Panc1 (cell line): ENCODE data around the gene KIAA1217. TPM values are rescaled to one million over a fixed set of nuclear protein-coding genes. Genes with fewer than 3 reads are reported as not detected.

ENCODE experiments used
- ATAC-seq: fragments of 200-7000 bp; cut with Tn5 transposase; 2 replicates; pipeline ENCODE4 v1.9.1; 2020; ENCODE audit warnings: mild to moderate bottlenecking, moderate library complexity
- BruUV-seq: library from RNA; stranded (reverse); fragments of 400-500 nt; replicated peaks from 2 replicates; lab custom pipeline; 2021; lab: Mats Ljungman, UMichigan
- CTCF ChIA-PET: fragments of 300-600 bp; sonication (Branson Sonifier 250); formaldehyde crosslinking; loops from one replicate; lab custom pipeline; 2022; ENCODE audit warnings: antibody characterized with exemption; lab: Charles Lee
- POLR2A ChIA-PET: fragments of 300-600 bp; sonication (Branson Sonifier 250); formaldehyde crosslinking; loops from one replicate; lab custom pipeline; 2022; ENCODE audit warnings: antibody characterized with exemption; lab: Charles Lee
- DNase-seq: peaks from one replicate; pipeline ENCODE4 v3.0.0-alpha.2; 2010; ENCODE audit warnings: low read depth, low spot score
- H3K27ac ChIP-seq: 2 replicates; pipeline ENCODE4 v1.5.1; 2011; ENCODE audit warnings: mild to moderate bottlenecking, low read length, inconsistent platforms
- H3K27me3 ChIP-seq: fragments of 200-500 bp; sonication (Bioruptor generic); 2 replicates; pipeline ENCODE4 v1.6.0; 2014; ENCODE audit warnings: low read length, inconsistent platforms; ENCODE audit not compliant: control insufficient read depth, insufficient read depth
- H3K36me3 ChIP-seq: fragments of 200-500 bp; sonication (Bioruptor generic); 2 replicates; pipeline ENCODE4 v1.5.1; 2014; ENCODE audit warnings: inconsistent platforms, mild to moderate bottlenecking, low read length, moderate library complexity; ENCODE audit not compliant: control insufficient read depth, insufficient read depth
- H3K4me1 ChIP-seq: 2 replicates; pipeline ENCODE4 v1.5.1; 2011; ENCODE audit warnings: inconsistent platforms, mild to moderate bottlenecking, low read length, moderate library complexity; ENCODE audit not compliant: control insufficient read depth, insufficient read depth
- H3K4me3 ChIP-seq, 2 experiments: 2 replicates each; pipeline ENCODE4 v1.5.1; 2011 to 2012; ENCODE audit warnings: low read depth in 2 of 2, low read length in 2 of 2, mild to moderate bottlenecking in 2 of 2, inconsistent platforms in 1 of 2, moderate library complexity in 1 of 2
- H3K9me3 ChIP-seq: fragments of 200-500 bp; sonication (Bioruptor generic); 2 replicates; pipeline ENCODE4 v1.5.1; 2014; ENCODE audit warnings: low read depth, mild to moderate bottlenecking, inconsistent platforms, low read length, moderate library complexity; ENCODE audit not compliant: control insufficient read depth, insufficient read depth
- POLR2AphosphoS5 ChIP-seq: IDR thresholded peaks from 2 replicates; pipeline ENCODE4 v1.6.1; 2012; ENCODE audit warnings: mild to moderate bottlenecking, low read depth, low read length, moderate library complexity
- SIN3A ChIP-seq: IDR thresholded peaks from 2 replicates; pipeline ENCODE4 v1.6.1; 2012; ENCODE audit warnings: low read depth, mild to moderate bottlenecking, low read length, moderate library complexity, borderline replicate concordance; ENCODE audit not compliant: insufficient read depth
- TCF7L2 ChIP-seq: IDR thresholded peaks from 2 replicates; pipeline ENCODE4 v1.6.1; 2011; ENCODE audit warnings: mild to moderate bottlenecking, low read depth, low read length, inconsistent platforms
- in situ Hi-C: cut with HindIII; loops from 2 replicates; pipeline ENCODE4 v1.10.0; 2016; ENCODE audit warnings: low sequenced_read_pairs, low pct_unique_long_range_greater_than_20kb
- intact Hi-C: fragments of 100-400 bp; cut with micrococcal nuclease; formaldehyde crosslinking; loops from one replicate; pipeline ENCODE4 v1.10.0; 2022; ENCODE audit not compliant: unreplicated experiment
- total RNA-seq: library from RNA; stranded (reverse); gene quantifications from one replicate; pipeline ENCODE4 v1.2.1, GENCODE V29; 2021; ENCODE audit not compliant: unreplicated experiment
- TF ChIP-seq, protein P1 (sequence below), 2 experiments: IDR thresholded peaks; 2 replicates each; pipeline ENCODE4 v1.6.1; 2011 to 2012; ENCODE audit warnings: low read depth in 2 of 2, control low read depth in 1 of 2, low read length in 1 of 2, mild to moderate bottlenecking in 1 of 2, moderate library complexity in 1 of 2; ENCODE audit not compliant: insufficient read depth in 1 of 2
- TF ChIP-seq, protein P2 (sequence below): fragments of 450-650 bp; IDR thresholded peaks from 2 replicates; pipeline ENCODE4 v1.5.1; 2017; ENCODE audit warnings: mild to moderate bottlenecking

KIAA1217 gene
- total RNA-seq, 1 experiment from 2014 or later = 11.6 TPM

DNA sequence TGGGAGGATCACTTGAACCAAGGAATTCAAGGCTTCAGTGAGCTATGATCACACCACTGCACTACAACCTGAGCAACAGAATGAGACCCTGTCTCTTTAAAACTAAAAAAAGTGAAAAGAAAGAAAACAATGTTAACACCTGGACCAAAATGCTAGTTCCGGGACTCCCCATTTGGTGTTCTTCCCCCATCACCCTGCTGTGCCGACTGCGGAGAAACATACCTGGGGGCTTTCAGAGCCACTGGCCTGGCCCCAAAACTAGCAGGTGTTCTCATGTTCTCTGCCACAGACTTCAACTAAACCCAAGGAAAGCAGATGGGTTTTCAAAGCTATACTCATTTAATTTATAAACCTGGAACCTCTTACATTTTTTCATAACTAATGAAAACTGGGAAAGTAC lies 250.9 kb downstream of the KIAA1217 start:
- Histone ChIP-seq H3K27ac (no peak overlapping the region), H3K4me3 (no peak overlapping the region), H3K4me1 (peaks cover 4% of the 10 kb centered on the region; the same call in 1 of the 2 replicates), H3K36me3 (no peaks in the 10 kb centered on the region), H3K9me3 (no peaks in the 10 kb centered on the region), H3K27me3 (no peaks in the 10 kb centered on the region)
- ChIA-PET CTCF (no interaction called here), POLR2A (no interaction called here)
- ATAC-seq (no peak), DNase-seq (no peak)
- in situ Hi-C loops (no loop called here), intact Hi-C loops (no loop called here)
- no TSS peak for BruUV-seq
- TF ChIP-seq, protein P1, sequence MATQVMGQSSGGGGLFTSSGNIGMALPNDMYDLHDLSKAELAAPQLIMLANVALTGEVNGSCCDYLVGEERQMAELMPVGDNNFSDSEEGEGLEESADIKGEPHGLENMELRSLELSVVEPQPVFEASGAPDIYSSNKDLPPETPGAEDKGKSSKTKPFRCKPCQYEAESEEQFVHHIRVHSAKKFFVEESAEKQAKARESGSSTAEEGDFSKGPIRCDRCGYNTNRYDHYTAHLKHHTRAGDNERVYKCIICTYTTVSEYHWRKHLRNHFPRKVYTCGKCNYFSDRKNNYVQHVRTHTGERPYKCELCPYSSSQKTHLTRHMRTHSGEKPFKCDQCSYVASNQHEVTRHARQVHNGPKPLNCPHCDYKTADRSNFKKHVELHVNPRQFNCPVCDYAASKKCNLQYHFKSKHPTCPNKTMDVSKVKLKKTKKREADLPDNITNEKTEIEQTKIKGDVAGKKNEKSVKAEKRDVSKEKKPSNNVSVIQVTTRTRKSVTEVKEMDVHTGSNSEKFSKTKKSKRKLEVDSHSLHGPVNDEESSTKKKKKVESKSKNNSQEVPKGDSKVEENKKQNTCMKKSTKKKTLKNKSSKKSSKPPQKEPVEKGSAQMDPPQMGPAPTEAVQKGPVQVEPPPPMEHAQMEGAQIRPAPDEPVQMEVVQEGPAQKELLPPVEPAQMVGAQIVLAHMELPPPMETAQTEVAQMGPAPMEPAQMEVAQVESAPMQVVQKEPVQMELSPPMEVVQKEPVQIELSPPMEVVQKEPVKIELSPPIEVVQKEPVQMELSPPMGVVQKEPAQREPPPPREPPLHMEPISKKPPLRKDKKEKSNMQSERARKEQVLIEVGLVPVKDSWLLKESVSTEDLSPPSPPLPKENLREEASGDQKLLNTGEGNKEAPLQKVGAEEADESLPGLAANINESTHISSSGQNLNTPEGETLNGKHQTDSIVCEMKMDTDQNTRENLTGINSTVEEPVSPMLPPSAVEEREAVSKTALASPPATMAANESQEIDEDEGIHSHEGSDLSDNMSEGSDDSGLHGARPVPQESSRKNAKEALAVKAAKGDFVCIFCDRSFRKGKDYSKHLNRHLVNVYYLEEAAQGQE (IDR thresholded peaks at IDR 0.05; ENCODE audit: insufficient read depth in 1 of 2, low read depth in 2 of 2, low read length in 1 of 2) = no peak
- TF ChIP-seq SIN3A = no peak
- no peak for TF ChIP-seq POLR2AphosphoS5
- TF ChIP-seq, protein P2, sequence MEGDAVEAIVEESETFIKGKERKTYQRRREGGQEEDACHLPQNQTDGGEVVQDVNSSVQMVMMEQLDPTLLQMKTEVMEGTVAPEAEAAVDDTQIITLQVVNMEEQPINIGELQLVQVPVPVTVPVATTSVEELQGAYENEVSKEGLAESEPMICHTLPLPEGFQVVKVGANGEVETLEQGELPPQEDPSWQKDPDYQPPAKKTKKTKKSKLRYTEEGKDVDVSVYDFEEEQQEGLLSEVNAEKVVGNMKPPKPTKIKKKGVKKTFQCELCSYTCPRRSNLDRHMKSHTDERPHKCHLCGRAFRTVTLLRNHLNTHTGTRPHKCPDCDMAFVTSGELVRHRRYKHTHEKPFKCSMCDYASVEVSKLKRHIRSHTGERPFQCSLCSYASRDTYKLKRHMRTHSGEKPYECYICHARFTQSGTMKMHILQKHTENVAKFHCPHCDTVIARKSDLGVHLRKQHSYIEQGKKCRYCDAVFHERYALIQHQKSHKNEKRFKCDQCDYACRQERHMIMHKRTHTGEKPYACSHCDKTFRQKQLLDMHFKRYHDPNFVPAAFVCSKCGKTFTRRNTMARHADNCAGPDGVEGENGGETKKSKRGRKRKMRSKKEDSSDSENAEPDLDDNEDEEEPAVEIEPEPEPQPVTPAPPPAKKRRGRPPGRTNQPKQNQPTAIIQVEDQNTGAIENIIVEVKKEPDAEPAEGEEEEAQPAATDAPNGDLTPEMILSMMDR = no peak
- no peak for TF ChIP-seq TCF7L2

- H3K4me3 ChIP-seq = no peak overlapping the region
- H3K9me3 ChIP-seq = no peaks in the 10 kb centered on the region
- H3K4me1 ChIP-seq = peaks cover 8% of the 10 kb centered on the region
- CTCF ChIA-PET = no interaction called here
- intact Hi-C loops = no loop called here
- POLR2A ChIA-PET = no interaction called here
- H3K27me3 ChIP-seq = no peaks in the 10 kb centered on the region
- no TSS peak for BruUV-seq
- TF ChIP-seq, protein P2 = no peak
- TF ChIP-seq SIN3A = no peak
- no peak overlapping the region for H3K27ac ChIP-seq
- DNase-seq (no peak), ATAC-seq (no peak)
- in situ Hi-C loops = no loop called here
- H3K36me3 ChIP-seq = no peaks in the 10 kb centered on the region
Measured at GRCh38 chr10:24462291-24462813, 253.4 kb downstream of the KIAA1217 start.
